ENCODE measurements around the gene GYS2. TPM values are rescaled to one million over a fixed set of nuclear protein-coding genes. Genes with fewer than 3 reads are reported as not detected.

GYS2 gene
- total RNA-seq, 4 donors from 2014 or later: not detected

DNA sequence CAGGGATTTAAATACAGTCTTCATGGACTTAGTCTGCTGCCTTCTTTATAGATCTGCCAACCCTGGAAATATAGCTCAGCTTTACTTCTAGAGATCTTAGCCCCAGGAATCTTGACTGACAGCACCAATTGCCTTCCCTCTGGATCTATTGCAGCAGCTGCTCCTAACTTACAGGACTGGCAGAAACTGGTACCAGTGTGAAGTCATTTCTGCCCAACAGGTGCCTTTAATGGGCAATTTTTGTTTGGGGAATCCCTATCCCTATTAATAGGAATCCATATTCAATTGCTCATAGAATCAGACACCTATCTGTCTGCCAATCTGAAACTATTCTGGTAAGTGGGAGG is 51.3 kb downstream of the GYS2 start:
- Histone ChIP-seq H3K36me3 (no peaks in the 10 kb centered on the region), H3K27me3 (no peaks in the 10 kb centered on the region), H3K9me3 (no peaks in the 10 kb centered on the region), H3K4me3 (no peak overlapping the region), H3K4me1 (peaks cover 10 to 17% (median 15%) of the 10 kb centered on the region in 4 donors), H3K27ac (replicated peaks in 1 of 4) (no peak overlapping the region)
- intact Hi-C loops (cut with DNase I): no loop called here
- no peak for DNase-seq (ENCODE audit: extremely low spot score)
- TF ChIP-seq POLR2AphosphoS5 (IDR thresholded peaks at IDR 0.05) (no peak), POLR2A (IDR thresholded peaks at IDR 0.05; ENCODE audit: low read depth) (no peak), EP300 (IDR thresholded peaks at IDR 0.05) (no peak)
- TF ChIP-seq, protein P1, sequence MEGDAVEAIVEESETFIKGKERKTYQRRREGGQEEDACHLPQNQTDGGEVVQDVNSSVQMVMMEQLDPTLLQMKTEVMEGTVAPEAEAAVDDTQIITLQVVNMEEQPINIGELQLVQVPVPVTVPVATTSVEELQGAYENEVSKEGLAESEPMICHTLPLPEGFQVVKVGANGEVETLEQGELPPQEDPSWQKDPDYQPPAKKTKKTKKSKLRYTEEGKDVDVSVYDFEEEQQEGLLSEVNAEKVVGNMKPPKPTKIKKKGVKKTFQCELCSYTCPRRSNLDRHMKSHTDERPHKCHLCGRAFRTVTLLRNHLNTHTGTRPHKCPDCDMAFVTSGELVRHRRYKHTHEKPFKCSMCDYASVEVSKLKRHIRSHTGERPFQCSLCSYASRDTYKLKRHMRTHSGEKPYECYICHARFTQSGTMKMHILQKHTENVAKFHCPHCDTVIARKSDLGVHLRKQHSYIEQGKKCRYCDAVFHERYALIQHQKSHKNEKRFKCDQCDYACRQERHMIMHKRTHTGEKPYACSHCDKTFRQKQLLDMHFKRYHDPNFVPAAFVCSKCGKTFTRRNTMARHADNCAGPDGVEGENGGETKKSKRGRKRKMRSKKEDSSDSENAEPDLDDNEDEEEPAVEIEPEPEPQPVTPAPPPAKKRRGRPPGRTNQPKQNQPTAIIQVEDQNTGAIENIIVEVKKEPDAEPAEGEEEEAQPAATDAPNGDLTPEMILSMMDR (IDR thresholded peaks at IDR 0.05): no peak

DNA sequence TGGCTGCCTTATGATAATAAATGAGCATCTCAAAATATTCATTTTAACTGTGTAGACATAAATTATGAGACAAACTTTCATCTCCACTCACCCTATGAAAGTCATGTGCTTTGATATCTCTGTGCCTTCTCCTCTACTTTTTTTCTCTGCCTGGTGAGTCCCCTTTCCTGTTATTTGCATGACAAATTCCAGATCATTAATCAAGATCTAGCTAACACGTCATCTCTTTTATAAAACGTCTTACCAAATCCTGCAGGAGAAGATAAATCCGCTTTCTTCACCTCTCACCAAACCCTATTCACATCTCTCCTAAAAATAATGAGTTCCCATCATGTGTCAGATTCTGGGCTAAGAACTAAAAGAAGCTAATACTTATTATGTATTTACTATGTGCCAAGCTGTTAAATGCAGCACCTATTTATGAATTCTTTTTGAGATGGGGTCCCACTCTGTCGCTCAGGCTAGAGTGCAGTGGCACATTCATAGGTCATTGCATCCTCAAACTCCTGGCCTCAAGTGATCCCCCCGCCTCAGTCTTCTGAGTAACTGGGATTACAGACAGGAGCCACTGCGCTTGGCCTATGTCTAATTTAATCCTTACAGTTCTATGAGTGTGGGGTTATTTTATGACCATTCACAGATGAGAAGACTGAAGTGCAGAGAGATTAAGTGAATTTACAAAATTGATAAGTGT is 51.9 kb downstream of the GYS2 start:
- DNase-seq (ENCODE audit: extremely low spot score): no peak
- Histone ChIP-seq H3K4me3 (no peak overlapping the region), H3K36me3 (no peaks in the 10 kb centered on the region), H3K27ac (replicated peaks in 1 of 4) (no peak overlapping the region), H3K27me3 (no peaks in the 10 kb centered on the region), H3K9me3 (no peaks in the 10 kb centered on the region), H3K4me1 (peaks cover 10 to 17% (median 15%) of the 10 kb centered on the region in 4 donors)
- TF ChIP-seq POLR2A (IDR thresholded peaks at IDR 0.05; ENCODE audit: low read depth) (no peak), EP300 (IDR thresholded peaks at IDR 0.05) (no peak), POLR2AphosphoS5 (IDR thresholded peaks at IDR 0.05) (no peak)
- TF ChIP-seq, protein P1 (IDR thresholded peaks at IDR 0.05): no peak
- intact Hi-C loops (cut with DNase I): no loop called here
- 65% methylated on average over 6 of the region's 6 CpGs for WGBS

DNA sequence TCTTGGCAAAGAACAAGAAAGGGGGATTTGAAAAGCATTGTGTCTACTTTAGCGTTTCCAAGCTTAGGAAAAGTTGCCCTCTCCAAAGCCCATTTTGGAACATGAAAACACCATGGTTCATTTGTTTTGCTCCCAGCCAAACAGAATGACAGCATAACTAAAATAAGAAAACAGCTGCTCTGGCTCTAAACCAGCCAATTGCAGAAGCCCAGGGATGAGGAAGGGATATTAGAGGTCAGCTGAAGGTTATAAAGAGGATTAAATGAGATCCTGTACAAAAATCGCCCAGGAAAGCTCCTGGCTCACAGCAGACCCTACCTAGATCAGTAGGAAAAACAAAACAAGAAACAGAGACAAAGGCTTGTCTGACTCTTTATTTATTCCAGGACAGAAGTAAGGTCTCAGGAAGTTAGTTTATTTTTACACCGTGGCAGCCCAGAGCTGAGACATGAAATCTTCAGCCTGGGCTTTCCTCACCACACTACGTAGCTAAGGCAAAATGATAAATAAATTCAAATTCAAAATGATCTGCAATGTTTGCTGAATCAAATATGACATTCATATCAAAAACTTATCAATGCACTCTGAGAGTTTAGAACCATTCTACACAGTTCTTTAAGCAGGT is 52.7 kb downstream of the GYS2 start:
- DNase-seq (ENCODE audit: extremely low spot score): no peak
- WGBS: 14% methylated on average over 4 of the region's 4 CpGs
- TF ChIP-seq, protein P1 (IDR thresholded peaks at IDR 0.05): no peak
- no peak for TF ChIP-seq POLR2A (IDR thresholded peaks at IDR 0.05; ENCODE audit: low read depth)
- TF ChIP-seq POLR2AphosphoS5 (IDR thresholded peaks at IDR 0.05): no peak
- no peak for TF ChIP-seq EP300 (IDR thresholded peaks at IDR 0.05)
- Histone ChIP-seq H3K27me3 (no peaks in the 10 kb centered on the region), H3K27ac (replicated peaks in 1 of 4) (peak overlapping the region; percentile 9 to 50 (median 31)), H3K9me3 (no peaks in the 10 kb centered on the region), H3K36me3 (no peaks in the 10 kb centered on the region), H3K4me1 (peaks cover 10 to 17% (median 15%) of the 10 kb centered on the region in 4 donors), H3K4me3 (no peak overlapping the region)
- intact Hi-C loops (cut with DNase I): no loop called here

DNA sequence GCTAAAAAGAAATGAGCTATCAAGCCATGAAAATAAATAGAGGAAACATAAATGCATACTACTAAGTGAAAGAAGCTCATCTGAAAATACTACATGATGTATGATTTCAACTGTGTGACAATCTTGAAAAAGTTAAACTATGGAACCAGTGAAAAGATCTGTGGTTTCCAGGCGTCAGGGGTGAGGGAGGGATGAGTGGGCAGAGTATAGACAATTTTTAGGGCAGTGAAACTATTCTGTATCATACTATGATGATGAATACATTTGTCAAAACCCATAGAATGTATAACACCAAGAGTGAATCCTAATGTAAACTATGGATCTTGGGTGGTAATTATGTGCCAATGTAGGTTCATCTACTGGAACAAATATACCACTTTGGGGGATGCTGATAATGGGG is 57.2 kb downstream of the GYS2 start:
- DNase-seq (ENCODE audit: extremely low spot score): no peak
- no peak overlapping the region for H3K4me3 ChIP-seq
- no peak for TF ChIP-seq POLR2A (IDR thresholded peaks at IDR 0.05; ENCODE audit: low read depth)
- TF ChIP-seq, protein P1 (IDR thresholded peaks at IDR 0.05): no peak
- TF ChIP-seq EP300 (IDR thresholded peaks at IDR 0.05): no peak
- TF ChIP-seq POLR2AphosphoS5 (IDR thresholded peaks at IDR 0.05): no peak
- 87% methylated on average over 1 of the region's 1 CpG for WGBS
- no peaks in the 10 kb centered on the region for H3K27me3 ChIP-seq
- intact Hi-C loops (cut with DNase I): no loop called here
- H3K36me3 ChIP-seq: no peaks in the 10 kb centered on the region
- H3K27ac ChIP-seq (replicated peaks in 1 of 4): no peak overlapping the region
- no peaks in the 10 kb centered on the region for H3K9me3 ChIP-seq
- H3K4me1 ChIP-seq: peaks cover 10 to 12% (median 11%) of the 10 kb centered on the region in 4 donors
